Activated T-cell treated with anti-CD3 and anti-CD28 coated beads for 48 hours (primary cell): ENCODE results near the gene ZNF302.
"Not testable (repeated sequence)": the region's sequence is repeated elsewhere in the genome, so short reads cannot be mapped to it uniquely, and the experiment has no call there.

ENCODE experiments used
- DNase-seq: peaks from one replicate; pipeline ENCODE4 v3.0.0-alpha.2; 2020; ENCODE audit warnings: low read depth

ZNF302 gene

DNA sequence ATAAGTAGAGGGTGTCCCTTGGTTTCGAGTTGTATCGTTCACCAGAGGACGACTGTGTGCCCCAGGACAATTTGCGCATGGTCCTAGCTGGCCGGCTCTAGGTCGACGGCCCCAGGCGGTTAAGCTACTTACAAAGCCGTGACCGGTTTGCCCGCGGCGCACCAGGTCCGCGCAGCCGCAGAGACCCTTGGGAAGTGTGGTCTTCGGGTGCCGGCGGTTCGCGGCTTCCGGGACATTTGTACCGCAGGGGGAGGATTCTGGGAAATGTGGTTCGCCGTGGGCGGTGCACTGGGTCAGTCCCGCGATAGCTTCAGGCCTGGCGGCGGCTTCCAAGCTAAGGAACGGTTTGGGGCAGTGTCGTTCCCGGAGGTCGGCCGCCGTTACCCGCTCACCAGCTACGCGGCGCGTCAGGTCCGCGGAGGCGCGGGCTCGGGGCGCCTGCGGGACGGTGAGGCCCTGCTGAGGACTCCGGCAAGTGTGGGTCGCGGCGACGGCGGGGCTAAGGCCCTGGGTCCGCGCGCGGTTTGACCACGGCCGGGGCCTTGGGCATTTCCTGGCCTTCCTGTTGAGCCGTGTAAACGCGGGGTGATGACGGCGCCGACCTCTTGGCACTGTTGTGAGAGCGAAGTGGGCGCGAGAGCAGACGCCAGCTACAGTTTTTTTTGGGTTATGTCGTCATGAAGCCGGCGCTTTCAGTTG lies at the start of gene ZNF302:
Gene ZNF302, plus strand, starts transcription at position 293 of the 699 bp plus-strand sequence. CDS start 1,127 bp downstream, outside the sequence.
- DNase-seq, result peak; percentile 93

DNA sequence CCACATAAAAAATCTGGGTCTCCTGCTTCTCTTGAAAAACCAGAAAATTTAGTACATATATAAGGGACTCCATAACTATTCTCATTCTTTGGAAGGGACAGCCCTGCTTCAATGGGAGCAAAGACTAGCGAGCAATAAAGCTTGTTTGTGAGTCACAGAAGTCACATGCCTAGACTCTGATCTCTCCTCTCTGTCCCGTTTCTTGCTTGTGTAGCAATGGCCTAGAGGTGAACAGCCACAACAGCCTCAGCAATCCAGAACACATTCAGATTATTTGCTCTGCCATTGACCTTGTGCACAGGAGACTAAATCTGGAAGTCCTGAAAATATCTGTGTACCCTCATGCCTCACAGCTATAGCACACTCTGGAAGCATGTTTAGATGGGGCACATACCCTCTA lies 43.7 kb upstream of the ZNF302 start:
- no peak for DNase-seq

DNA sequence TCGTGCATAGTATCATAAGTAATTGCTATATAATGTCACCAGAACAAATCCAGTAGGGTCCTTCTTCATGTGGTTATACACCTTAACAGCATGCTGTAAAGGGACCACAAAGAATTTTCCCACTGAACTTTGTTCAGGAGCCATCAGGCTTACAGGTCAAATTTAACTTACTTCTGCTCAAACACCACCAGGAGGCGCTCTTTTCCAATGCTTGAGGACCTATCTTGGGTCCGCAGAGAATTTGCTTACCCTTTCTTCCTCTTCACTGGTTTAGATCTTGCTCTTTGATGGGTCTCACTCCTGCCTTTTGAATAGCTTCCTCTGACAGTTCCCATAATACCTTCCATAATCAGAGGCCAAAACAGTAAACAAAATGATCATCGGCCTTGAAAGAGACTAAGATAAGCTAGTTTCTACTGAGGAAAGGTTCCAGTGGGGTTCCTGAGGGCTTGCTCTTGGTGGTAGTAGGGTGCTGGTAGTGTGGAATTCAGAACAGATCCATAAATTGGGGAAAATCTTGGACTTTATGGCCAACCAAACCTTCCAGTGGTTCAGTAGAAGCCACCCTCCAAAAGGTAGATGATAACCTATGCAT lies 37.9 kb upstream of the ZNF302 start:
- peak; percentile 31 for DNase-seq

DNA sequence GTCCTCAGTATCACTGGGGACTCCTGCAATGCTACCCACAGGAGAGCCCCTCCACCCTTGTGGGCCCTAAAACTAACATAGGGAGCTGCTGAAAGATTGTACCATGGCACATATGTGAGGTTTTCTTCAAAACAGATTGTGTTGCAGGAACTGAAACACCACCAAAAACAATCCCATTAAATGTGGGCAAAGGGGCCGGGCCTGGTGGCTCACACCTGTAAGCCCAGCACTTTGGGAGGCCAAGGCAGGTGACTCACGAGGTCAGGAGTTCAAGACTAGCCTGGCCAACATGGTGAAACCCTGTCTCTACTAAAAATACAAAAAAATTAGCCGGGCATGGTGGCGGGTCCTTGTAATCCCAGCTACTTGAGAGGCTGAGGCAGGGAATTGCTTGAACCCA lies 35.2 kb upstream of the ZNF302 start:
- DNase-seq, result no peak

DNA sequence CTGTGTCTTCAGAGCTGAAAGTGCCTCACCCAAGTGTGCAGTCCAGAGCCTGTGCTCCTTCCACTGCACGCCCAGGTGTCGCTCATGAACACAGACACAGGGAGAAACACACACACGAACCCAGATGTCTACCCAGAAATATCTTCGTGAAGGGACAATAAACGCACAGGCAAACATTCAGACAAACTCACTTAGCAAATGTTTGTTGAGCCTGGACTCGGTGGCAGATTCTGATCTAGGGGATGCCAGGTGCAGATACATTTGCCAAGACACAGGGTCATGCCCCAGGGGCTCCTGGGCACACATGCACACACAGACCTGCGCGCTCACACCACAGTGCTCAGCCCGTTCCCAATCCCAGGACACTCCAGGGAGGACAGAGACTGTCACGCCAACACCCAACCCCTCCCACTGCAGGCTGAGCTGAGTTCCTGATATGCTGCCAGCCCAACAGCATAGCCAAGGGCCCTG lies 32.5 kb upstream of the ZNF302 start:
- DNase-seq, result no peak

DNA sequence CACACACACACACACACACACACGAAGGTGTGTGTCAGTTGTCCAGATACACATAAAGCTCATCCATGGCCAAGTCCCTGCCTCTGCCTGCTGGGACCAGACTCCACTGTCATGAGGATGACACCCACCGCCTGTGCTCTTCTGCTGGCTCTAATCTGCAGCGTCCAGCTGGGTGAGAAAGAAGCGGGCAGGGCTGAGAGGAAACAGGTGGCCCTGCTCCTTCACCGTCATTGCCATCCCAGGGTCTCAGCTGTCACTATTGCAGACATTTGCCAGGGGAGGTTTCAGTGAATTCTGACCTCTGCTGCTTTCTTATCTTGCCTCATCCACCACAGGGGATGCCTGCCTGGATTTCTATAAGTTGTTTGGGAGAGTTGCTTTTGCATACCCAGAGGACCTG lies 31.9 kb upstream of the ZNF302 start:
- no peak for DNase-seq

DNA sequence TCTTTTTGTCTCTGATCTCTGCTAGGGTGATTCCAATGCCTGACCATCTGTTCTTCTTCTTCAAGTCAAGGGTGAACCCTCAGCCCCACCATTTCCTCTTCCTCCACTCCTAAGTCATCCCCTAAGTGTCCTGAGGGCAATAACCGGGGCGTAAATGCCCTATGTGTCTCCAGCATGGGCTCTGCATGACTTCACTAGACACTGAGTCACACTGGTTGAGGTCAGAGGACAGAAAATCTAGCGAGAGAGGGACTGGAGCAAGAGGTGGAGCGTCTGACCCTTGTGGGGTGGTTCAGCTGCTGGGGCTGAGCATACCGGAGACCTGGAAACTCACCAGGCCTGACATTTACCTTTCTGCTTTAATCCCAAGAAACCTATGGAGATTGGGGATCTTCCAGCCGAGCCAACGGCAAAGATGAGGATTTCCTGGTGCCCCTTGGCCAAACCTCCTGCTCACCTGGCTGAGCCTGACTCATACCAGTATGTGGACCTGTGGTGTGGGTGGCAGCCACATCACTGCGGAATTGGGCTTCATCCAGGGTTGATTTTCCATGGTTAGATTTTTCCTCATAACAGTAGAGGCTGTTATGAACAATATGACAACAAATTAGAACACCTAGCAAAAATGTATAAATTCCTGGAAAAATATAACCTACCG lies 27.5 kb upstream of the ZNF302 start:
- no peak for DNase-seq

DNA sequence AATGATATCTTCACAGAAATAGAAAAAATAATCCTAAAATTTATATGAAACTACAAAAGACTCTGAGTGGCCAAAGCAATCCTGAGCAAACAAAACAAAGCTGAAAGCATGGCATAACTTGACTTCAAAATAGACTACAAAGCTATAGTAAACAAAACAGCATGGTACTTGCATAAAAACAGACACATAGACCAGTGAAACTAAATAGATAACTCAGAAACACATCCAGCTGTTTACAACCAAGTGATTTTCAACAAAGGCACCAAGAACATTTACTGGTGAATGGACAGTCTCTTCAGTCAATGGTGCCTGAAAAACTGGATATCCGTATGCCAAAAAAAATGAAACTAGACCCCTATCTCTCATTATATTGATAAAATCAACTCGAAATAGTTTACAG lies 25.7 kb upstream of the ZNF302 start:
- no peak for DNase-seq

DNA sequence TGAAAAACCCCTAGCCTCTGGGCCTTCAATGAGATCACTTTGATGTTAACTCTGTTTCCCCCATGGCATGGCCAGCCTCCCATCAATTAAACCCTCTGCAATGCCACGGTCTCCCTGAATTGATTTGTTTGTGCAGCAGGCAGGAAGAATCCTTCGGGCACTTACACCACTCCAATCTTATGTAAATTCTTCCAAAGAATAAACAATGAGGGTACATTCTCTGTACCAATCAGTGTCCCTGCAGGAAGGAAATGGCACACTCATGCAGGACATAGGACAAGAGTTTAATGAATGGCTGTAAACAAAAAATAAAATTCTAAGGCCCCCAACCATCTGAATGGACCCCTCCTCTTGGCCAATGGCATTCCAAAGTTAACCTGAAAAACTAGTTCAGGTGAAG lies 22.7 kb upstream of the ZNF302 start:
- no peak for DNase-seq

DNA sequence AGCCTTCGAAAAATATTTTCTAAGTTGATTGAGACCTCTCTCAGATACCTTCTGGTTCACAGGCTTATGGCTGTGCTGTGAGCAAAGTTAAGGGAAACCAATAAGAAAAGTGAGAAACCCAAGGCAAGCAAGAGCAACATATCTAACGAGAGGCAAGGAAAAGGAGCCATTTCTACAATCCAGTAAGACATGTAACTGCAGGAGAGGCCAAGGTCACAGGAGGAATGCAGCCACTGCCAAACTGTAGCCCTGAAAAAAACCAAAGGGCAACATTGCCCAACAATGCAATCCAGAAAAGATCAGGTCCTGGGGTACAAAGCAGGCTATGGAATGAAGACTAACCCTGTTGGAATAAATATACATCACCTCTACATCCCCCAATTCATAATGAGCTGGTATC lies 21.8 kb upstream of the ZNF302 start:
- DNase-seq, result no peak

DNA sequence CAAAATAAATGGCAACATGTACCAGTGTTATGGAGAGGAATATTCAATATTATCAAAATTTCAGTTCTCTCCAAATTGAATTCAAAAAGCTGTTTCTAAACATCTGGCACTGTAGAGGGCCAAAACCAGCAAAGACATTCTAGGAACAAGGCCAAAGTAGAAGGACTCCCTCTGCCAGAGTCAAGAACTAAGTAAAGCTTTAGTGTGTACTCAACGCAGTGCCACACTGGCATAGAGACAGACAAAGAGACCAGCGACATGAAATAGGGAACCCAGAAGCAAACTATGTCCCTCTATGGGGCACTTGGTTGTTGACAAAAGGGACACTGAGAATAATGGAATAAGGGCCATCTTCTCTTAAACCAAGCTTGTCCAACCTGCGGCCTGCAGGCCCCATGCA lies 16.1 kb upstream of the ZNF302 start:
- DNase-seq, result no peak

DNA sequence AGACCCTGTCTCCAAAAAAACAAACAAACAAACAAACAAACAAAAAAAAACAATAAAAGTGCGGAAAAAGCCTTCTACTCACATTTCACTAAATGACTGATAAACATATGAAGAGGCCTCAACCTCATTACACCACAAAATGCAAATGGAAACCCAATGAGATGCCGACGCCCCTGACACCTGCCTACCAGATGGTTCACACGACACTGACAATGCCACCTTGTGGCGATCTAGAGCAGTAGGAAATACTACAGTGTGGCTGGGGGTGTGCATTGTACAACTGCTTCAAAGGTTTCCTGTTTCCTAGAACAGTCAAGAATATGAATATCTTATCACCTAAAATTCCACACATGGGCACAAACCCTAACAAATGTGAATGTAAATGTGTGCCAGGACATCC lies 14.6 kb upstream of the ZNF302 start:
- DNase-seq, result no peak

DNA sequence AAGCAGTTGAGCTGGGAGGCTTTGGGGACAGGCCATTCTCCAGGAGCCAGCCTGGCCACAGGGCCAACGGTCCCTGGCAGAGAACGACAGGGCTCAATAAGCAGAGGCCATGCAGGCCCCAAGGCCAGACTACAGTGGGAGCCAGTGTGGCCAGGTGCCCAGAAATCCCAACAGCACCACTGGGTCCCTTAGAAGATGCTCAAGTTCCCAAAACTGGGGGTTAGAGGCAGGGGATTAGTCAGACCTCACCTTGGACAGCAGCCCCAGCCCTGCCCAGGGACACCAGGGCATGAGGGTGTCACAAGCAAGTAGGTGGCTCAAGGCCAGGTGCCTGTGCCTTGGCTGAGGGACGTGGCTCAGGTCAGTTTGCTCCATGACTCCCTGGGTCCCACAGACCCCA lies 13.3 kb upstream of the ZNF302 start:
- no peak for DNase-seq

DNA sequence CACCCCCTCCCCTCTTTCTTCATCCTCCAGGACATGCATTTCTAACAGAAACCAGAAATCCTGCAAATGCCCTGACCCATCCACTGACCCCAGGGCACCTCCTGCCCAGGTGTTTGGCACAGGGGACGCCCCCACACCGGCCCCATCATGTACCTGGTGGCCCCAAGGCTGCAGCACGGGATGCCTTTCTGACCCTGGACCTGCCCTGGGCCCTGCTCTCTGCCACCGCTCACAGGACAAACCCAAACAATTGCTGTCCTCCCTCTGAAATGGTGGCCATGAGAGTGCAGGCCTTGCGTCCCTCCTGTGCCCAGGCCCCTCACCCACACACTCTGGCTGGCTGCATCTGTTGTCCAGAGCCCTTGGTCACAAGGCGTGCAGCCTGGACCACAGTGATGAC lies 12.6 kb upstream of the ZNF302 start:
- no peak for DNase-seq

DNA sequence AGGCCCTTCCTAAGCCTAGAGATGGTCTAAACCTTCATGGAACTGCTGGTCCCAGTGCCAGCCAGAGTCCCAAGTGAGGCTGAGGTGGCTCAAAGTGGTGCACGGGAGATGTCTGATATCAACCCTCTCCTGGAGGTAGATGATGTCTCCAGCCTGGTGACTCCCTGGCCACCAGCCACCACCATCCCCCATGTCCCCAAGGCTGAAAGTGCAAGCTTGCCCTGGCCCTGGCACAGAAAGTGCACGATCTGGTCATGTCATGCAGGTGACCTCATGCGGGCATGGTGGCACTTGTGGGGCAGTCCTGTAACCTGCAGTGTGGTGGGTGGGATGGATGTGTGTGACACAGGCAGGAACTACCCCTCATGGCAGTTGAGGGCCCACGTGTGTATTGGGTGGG lies 12.2 kb upstream of the ZNF302 start:
- DNase-seq, result not testable (repeated sequence)

DNA sequence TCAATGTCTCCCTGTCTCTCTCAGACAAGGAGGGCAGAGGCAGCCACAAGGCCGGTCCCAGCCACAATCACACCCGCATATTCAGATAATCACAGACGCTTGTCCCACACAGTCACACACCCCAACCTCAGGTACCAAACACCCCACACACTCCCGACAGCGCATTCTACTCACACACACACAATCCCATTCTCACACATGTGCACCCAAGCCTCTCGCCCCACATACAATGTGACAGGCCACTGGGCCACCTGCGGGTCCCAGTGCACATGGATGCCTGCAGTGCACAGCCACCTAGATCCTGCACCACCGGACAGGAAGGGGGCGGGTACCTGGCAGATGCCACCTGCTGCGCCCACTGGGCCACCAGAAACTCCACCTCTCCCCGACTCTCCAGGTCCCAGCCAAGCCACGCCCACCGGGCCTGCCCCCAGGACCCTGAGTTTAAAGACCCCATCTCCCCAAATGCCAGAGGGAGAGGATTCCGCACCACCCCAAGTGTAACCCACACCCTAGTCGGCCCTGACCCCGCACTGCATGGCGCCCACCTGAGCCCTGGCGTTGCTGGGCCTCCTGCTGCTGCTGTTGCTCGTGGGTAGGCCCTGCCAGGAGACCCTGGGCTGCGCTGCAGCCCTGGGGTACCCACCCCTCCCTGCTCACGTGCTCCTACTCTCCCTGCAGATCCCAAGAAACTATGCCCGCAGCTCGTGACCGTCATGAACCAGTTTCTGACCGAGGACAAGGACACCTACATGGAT lies 11.1 kb upstream of the ZNF302 start:
- DNase-seq, result no peak

DNA sequence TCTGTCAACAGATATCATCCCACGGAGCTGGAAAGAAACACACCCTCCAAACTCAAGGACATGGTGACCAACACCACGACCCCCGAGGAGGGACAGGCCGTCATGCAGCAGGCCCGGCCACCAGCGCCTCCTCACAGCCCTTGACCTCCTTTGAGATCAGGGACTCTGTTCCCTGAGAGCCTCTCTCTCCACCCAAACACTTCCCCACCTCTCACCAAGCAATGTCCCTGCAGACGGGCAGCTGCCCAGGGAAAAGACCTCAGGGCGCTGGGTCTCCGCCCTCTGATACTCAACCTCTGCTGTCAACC lies 10.6 kb upstream of the ZNF302 start:
- no peak for DNase-seq

DNA sequence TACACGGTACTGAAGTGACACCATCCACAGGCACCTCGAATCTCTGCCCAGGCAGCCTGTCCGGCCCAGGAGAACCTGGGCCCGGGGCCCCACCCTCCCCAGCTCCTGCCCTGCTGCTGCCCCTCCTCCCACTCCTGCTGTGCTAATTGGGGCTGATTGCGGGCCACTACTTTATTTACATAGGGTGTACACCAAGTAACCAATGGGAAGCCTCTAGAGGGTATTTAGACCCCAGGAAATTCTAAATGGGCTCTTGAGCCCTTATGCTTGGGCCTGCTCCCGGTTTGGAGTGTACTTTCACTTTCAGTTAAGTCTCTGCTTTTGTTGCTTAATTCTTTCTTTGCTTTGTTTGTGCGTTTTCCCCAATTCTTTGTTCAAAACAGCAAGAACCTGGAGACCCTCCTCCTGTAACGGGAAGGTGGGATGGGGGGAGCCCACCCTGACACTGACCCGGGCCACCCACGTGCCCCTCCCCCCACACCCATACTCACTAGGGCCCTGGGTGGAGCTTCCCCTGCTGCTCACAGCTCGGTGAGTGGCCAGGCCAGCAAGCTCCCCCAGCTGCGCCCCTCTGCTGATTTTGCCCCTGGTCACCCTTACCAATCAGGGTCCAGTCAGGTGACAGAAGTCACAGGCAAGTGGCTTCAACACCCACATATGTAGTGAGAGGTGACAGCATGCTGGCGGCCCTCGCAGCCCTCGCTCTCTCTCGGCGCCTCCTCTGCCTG lies 10.0 kb upstream of the ZNF302 start:
- no peak for DNase-seq

DNA sequence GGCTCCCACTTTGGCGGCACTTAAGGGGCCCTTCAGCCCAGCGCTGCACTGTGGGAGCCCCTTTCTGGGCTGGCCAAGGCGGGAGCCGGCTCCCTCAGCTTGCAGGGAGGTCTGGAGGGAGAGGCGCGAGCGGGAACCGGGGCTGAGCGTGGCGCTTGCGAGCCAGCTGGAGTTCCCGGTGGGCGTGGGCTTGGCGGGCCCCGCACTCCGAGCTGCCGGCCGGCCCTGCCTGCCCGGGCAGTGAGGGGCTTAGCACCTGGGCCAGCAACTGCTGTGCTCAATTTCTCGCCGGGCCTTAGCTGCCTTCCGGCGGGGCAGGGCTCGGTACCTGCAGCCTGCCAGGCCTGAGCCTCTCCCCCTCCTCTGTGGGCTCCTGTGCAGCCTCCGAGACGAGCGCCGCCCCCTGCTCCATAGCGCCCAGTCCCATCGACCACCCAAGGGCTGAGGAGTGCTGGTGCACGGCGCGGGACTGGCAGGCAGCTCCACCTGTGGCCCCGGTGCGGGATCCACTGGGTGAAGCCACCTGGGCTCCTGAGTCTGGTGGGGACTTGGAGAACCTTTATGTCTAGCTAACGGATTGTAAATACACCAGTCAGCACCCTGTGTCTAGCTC lies 9.3 kb upstream of the ZNF302 start:
- not testable (repeated sequence) for DNase-seq

DNA sequence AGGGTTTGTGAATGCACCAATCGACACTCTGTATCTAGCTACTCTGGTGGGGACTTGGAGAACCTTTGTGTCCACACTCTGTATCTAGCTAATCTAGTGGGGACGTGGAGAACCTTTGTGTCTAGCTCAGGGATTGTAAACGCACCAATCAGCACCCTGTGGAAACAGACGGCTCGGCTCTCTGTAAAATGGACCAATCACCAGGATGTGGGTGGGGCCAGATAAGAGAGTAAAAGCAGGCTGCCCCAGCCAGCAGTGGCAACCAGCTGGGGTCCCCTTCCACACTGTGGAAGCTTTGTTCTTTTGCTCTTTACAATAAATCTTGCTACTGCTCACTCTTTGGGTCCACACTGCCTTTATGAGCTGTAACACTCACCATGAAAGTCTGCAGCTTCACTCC lies 8.8 kb upstream of the ZNF302 start:
- DNase-seq, result not testable (repeated sequence)

DNA sequence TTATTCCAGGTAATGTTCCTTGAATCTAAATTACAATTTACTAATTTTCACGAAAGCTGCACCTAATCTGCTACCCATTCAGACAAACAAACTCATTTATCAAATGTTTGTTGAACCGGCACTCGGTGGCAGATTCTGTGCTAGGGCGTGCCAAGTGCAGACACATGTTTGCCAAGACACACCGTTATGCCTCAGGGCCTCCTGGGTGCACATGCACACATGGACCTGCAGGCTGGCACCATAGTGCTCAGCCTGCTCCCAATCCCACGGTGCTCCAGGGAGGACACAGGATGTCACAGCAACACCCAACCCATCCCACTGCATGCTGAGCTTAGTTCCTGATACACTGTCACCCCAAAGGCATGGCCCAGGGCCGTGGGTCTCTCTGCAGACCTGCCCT lies 8.2 kb upstream of the ZNF302 start:
- DNase-seq, result no peak

DNA sequence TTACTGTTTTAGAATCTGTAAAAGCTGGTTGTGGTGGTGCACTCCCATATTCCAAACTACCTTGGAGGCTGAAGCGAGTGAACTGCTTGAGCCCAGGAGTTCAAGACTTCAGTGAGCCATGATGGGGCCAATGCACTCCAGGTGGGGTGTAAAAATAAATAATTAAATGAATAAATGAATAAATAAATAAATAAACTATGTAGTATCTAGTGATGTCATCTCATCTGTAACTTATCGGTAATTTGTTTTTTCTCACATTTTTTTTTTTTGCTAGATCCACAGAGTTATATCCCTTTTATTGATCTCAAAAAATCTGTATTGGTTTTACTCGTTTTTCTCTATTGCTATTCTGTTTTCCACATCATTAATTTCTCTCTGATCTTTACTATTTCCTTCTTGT lies 5.5 kb upstream of the ZNF302 start:
- no peak for DNase-seq
